Measurements from ENCODE around the gene VPS26C. TPM values are rescaled to one million over a fixed set of nuclear protein-coding genes. Genes with fewer than 3 reads are reported as not detected.

Gene VPS26C
- total and polyA plus RNA-seq, 12 donors = 22.3 to 57.5 (median 46.3) TPM

DNA sequence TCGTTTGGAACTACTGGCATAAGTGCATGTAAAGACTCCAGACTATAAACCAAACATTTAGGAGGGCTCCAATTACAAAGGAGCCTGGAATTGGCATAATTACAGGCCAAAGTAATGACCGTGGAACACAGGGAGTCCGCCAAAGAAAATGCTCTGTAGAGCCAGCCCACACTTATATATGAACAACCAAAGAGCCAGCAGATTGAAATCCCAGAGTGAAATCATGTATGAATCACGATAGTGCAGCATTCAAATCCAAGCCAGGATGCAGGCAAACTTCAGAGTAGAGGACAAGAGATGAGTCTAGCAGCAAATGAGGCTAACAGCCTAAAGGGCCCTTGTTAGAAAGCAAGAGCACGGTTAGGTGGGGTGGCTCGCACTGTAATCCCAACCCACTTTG is 13.1 kb downstream of the VPS26C start:
- Histone ChIP-seq H3K36me3 (no peaks in the 10 kb centered on the region), H3K4me3 (no peak overlapping the region), H3K9me3 (no peaks in the 10 kb centered on the region), H3K27ac (no peak overlapping the region), H3K4me1 (peaks cover 0 to 55% (median 26%) of the 10 kb centered on the region in 9 donors), H3K27me3 (no peaks in the 10 kb centered on the region)
- ATAC-seq (no peak), DNase-seq (no peak)
- 86 to 87% methylated on average over 6 of the region's 6 CpGs for WGBS, 2 donors
- intact Hi-C loops (cut with DNase I) = no loop called here
- TF ChIP-seq, protein P1, sequence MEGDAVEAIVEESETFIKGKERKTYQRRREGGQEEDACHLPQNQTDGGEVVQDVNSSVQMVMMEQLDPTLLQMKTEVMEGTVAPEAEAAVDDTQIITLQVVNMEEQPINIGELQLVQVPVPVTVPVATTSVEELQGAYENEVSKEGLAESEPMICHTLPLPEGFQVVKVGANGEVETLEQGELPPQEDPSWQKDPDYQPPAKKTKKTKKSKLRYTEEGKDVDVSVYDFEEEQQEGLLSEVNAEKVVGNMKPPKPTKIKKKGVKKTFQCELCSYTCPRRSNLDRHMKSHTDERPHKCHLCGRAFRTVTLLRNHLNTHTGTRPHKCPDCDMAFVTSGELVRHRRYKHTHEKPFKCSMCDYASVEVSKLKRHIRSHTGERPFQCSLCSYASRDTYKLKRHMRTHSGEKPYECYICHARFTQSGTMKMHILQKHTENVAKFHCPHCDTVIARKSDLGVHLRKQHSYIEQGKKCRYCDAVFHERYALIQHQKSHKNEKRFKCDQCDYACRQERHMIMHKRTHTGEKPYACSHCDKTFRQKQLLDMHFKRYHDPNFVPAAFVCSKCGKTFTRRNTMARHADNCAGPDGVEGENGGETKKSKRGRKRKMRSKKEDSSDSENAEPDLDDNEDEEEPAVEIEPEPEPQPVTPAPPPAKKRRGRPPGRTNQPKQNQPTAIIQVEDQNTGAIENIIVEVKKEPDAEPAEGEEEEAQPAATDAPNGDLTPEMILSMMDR (IDR thresholded peaks at IDR 0.05) = no peak

- no peak for DNase-seq
- Histone ChIP-seq H3K4me1 (peaks cover 0 to 40% (median 29%) of the 10 kb centered on the region in 9 donors), H3K27me3 (no peaks in the 10 kb centered on the region), H3K27ac (no peak overlapping the region), H3K4me3 (no peak overlapping the region), H3K36me3 (no peaks in the 10 kb centered on the region), H3K9me3 (no peaks in the 10 kb centered on the region)
- intact Hi-C loops (cut with DNase I) = no loop called here
- no peak for ATAC-seq
- 82 to 87% methylated on average over 2 of the region's 2 CpGs for WGBS, 2 donors
- TF ChIP-seq, protein P1 (IDR thresholded peaks at IDR 0.05) = no peak
These were observed 15.9 kb downstream of the VPS26C start for GRCh38 chr21:37251294-37251634.

- Histone ChIP-seq H3K4me1 (peaks cover 0 to 55% (median 23%) of the 10 kb centered on the region in 9 donors), H3K36me3 (no peaks in the 10 kb centered on the region), H3K27ac (no peak overlapping the region), H3K9me3 (no peaks in the 10 kb centered on the region), H3K27me3 (no peaks in the 10 kb centered on the region), H3K4me3 (no peak overlapping the region)
- intact Hi-C loops (cut with DNase I) = no loop called here
- ATAC-seq = no peak
- DNase-seq = no peak
- 77 to 79% methylated on average over 3 of the region's 3 CpGs for WGBS, 2 donors
- TF ChIP-seq, protein P1 (IDR thresholded peaks at IDR 0.05) = no peak
These were observed 17.8 kb downstream of the VPS26C start for GRCh38 chr21:37249112-37249904.

- ATAC-seq (no peak), DNase-seq (no peak)
- TF ChIP-seq, protein P1 (IDR thresholded peaks at IDR 0.05) = no peak
- H3K4me1 ChIP-seq = peaks cover 0 to 53% (median 23%) of the 10 kb centered on the region in 9 donors
- no peak overlapping the region for H3K4me3 ChIP-seq
- no peaks in the 10 kb centered on the region for H3K27me3 ChIP-seq
- 89 to 91% methylated on average over 1 of the region's 1 CpG for WGBS, 2 donors
- intact Hi-C loops (cut with DNase I) = no loop called here
- no peak overlapping the region for H3K27ac ChIP-seq
- no peaks in the 10 kb centered on the region for H3K9me3 ChIP-seq
- H3K36me3 ChIP-seq = no peaks in the 10 kb centered on the region
These were observed 18.8 kb downstream of the VPS26C start for GRCh38 chr21:37248298-37248697.
